Nephron progenitor cell (in vitro differentiated cells): ENCODE measurements around the gene PHF21B.
"Not testable (repeated sequence)": the region's sequence is repeated elsewhere in the genome, so short reads cannot be mapped to it uniquely, and the experiment has no call there.

ENCODE experiments used
- DNase-seq: peaks from one replicate; pipeline ENCODE4 v3.0.0; 2021
- H3K27ac Mint-ChIP-seq: 2 replicates; pipeline ENCODE4 v1.8.0; 2021; ENCODE audit warnings: mild to moderate bottlenecking, moderate library complexity, mixed read lengths
- H3K27me3 Mint-ChIP-seq: 2 replicates; pipeline ENCODE4 v1.8.0; 2021; ENCODE audit warnings: mild to moderate bottlenecking, low read depth, mixed read lengths; ENCODE audit not compliant: poor library complexity
- H3K36me3 Mint-ChIP-seq: 2 replicates; pipeline ENCODE4 v1.8.0; 2021; ENCODE audit warnings: low read depth, mixed read lengths
- H3K4me1 Mint-ChIP-seq: 2 replicates; pipeline ENCODE4 v1.8.0; 2021; ENCODE audit warnings: mixed read lengths
- H3K4me3 Mint-ChIP-seq: 2 replicates; pipeline ENCODE4 v1.8.0; 2021; ENCODE audit warnings: mild to moderate bottlenecking, moderate library complexity, mixed read lengths
- H3K9me3 Mint-ChIP-seq: 2 replicates; pipeline ENCODE4 v1.8.0; 2021; ENCODE audit warnings: mild to moderate bottlenecking, moderate library complexity, mixed read lengths
- TF ChIP-seq, protein P1 (sequence below): fragments of 200-600 bp; sonication (generic); IDR thresholded peaks from 2 replicates; pipeline ENCODE4 v1.5.0; 2021; ENCODE audit warnings: antibody characterized with exemption

PHF21B gene

DNA sequence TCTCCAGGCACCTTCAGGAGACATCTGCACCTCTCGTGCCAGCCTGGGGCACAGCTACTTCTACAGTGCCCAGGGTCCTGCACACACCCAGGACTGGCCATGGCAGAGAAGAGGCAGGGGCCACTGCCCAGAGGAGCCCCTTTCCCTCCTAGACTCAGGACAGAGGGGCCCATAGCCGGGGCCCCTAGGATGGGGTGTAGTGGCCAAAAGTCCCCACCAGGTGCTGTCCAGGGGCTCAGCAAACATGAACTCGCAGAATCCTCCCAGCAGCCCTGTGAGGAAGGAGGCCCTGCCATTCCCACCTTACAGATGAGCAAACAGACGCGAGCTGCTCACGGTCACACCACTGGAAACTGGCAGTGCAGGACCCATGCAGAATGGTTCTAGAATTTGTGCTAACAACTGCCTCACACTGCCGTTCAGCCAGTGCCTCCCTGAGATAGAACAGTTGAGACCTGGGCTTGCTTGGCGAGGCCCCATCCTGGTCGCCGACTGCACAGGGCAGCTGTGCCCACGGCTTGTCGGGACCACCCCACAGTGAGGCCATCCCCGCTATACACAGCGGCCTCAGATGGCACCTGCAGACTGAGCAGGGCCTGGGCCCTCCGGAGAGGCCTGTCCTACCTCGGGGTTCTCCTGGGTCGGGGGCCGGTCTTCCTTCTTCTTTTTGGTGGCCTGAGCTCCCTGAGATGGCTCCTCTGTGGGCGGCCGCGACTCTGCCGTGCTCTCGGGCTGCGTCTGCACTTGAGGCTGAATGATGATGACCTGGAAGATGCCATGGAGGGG, 96.4 kb downstream of the PHF21B start:
- Mint-ChIP-seq H3K27me3 (no peaks in the 10 kb centered on the region), H3K27ac (no peak overlapping the region), H3K36me3 (peaks cover 70% of the 10 kb centered on the region), H3K4me3 (no peak overlapping the region), H3K4me1 (no peaks in the 10 kb centered on the region), H3K9me3 (peaks cover 27% of the 10 kb centered on the region)
- no peak for DNase-seq
- TF ChIP-seq, protein P1, sequence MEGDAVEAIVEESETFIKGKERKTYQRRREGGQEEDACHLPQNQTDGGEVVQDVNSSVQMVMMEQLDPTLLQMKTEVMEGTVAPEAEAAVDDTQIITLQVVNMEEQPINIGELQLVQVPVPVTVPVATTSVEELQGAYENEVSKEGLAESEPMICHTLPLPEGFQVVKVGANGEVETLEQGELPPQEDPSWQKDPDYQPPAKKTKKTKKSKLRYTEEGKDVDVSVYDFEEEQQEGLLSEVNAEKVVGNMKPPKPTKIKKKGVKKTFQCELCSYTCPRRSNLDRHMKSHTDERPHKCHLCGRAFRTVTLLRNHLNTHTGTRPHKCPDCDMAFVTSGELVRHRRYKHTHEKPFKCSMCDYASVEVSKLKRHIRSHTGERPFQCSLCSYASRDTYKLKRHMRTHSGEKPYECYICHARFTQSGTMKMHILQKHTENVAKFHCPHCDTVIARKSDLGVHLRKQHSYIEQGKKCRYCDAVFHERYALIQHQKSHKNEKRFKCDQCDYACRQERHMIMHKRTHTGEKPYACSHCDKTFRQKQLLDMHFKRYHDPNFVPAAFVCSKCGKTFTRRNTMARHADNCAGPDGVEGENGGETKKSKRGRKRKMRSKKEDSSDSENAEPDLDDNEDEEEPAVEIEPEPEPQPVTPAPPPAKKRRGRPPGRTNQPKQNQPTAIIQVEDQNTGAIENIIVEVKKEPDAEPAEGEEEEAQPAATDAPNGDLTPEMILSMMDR: no peak

DNA sequence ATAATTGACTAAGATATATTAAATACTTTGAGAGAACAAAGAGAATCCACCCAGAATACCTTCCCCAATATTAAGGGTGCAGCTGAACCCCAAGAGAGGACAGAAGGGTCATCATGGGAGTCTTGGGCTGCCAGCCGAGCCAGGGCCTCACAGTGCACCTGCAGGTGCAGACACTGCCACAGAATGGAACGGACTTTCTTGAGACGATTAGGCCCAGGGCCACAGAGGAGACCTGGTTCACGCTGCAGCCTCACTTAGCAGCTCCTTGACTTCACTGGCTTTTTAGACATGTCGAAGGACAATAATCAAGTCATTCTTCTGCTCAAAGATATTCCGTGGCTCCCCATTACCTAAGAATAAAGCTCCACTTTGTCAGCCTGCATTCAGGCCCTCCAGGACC, 100.6 kb downstream of the PHF21B start:
- Mint-ChIP-seq H3K4me1 (peaks cover 20% of the 10 kb centered on the region), H3K4me3 (no peak overlapping the region), H3K9me3 (peaks cover 44% of the 10 kb centered on the region), H3K27me3 (no peaks in the 10 kb centered on the region), H3K36me3 (peaks cover 93% of the 10 kb centered on the region), H3K27ac (no peak overlapping the region)
- TF ChIP-seq, protein P1: no peak
- no peak for DNase-seq

DNA sequence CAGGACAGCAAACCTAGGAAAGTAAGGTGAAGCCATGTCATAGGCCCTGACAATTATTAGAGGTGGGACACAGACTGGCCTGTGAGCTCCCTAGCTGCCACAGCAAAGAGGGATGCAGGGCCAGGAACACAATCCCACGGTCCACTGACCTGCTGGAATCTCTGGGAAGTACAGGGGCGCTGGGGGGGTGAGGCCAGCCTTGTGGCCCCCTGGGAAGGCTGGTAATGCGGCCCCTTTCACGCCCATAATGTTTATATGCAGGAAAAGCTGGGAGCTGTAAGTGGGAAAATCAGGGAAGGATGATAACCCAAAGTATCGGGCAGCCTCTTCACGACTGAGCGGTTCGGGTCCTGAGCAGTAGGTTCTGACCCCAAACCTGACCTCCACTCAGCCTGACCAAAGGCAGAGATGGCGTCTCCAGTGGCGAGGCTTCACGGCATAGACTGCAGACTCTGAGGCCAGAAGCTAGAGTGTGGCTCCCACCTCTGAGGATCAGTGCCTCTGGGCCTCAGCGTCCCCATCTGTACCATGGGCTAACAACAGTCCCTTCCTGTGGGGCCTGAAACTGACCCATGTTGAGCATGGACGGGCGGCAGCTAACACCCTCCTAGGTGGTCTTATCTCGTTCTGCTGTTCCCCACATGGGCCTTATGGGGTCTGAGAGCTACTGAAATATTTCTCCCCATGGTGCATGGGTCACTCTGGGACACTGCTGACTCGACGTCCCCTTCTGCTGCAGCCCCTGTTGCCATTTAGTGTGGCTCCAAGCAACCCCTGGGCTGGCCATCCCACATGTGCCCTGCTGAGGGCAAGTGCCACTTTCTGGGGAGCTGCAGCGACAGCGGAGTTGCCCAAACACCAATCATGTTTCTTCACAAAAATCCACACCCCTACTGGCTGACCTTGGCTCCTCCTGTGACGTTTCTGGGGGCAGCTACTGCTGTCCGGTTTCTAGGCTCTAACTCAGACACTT, 101.8 kb downstream of the PHF21B start:
- TF ChIP-seq, protein P1: no peak
- Mint-ChIP-seq H3K9me3 (peaks cover 56% of the 10 kb centered on the region), H3K27me3 (no peaks in the 10 kb centered on the region), H3K4me1 (peaks cover 20% of the 10 kb centered on the region), H3K27ac (no peak overlapping the region), H3K36me3 (peaks cover 96% of the 10 kb centered on the region), H3K4me3 (no peak overlapping the region)
- DNase-seq: no peak

DNA sequence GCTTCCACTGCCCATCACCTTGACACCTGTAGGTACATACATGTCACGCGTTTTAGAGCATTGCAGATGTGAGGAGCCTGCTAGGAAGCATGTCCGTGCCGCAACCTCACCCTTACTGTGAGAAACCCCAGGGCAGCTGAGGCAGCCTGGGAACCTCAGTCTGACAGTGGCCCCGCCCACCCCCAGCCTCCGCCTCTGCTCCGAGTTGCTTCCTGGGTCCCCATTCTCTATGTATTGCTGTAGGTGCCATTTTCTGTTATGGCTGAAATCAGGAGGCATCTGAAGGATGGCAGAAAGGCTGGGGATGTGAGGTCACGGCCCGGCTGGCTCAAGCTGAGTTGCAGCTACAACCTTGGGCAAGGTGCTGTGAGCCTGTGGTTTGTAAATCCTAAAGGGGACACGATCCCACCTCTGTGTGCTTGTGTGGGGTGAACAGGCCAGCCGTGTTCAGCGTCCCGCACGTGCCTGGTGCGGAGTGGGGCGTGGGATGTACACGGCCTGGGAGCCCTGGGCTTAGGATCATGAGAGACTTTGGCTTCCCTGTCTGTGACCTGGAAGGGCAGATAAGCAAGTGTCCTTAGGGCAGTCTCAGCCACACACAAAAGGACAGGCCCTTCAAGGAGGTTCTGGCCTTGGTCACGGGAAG, 102.7 kb downstream of the PHF21B start:
- Mint-ChIP-seq H3K27ac (no peak overlapping the region), H3K4me3 (no peak overlapping the region), H3K36me3 (peaks cover 96% of the 10 kb centered on the region), H3K4me1 (peaks cover 20% of the 10 kb centered on the region), H3K27me3 (no peaks in the 10 kb centered on the region), H3K9me3 (peaks cover 59% of the 10 kb centered on the region)
- TF ChIP-seq, protein P1: no peak
- no peak for DNase-seq

DNA sequence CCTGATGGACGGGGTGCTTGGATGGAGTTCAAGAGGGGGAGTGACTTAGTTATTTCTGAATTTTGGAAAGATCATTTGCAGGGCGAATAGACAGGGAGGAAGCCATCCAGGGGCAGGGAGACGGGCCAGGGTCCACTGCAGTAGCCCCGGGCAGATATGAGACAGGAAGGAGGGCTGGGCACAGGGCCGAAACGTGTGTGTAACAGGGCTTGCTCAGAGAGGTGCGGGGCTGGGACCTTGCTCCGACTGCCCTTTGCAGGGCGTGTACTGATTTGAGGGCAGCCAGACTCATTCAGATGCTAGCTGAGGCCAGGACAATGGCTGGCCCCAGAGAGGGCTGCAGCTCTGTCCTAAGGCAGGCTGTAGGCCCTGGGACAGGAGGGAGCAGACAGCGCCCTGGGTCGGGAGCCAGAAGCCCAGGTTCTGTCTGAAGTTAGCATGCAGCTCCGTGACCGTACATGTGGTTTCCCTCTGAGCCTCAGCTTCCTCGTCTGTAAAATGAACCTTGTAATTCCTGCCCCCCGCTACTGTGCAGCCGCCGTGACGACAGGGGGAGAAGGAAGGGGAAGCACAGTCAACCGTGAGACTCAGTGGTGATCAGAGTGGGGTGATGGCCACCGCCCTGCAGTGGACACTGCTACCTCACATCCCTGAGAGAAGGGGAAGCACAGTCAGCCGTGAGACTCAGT, 103.4 kb downstream of the PHF21B start:
- TF ChIP-seq, protein P1: no peak
- Mint-ChIP-seq H3K9me3 (peaks cover 59% of the 10 kb centered on the region), H3K4me1 (peaks cover 20% of the 10 kb centered on the region), H3K36me3 (peaks cover 96% of the 10 kb centered on the region), H3K4me3 (no peak overlapping the region), H3K27ac (peak overlapping the region; percentile 50), H3K27me3 (peaks cover 3% of the 10 kb centered on the region)
- DNase-seq: no peak

DNA sequence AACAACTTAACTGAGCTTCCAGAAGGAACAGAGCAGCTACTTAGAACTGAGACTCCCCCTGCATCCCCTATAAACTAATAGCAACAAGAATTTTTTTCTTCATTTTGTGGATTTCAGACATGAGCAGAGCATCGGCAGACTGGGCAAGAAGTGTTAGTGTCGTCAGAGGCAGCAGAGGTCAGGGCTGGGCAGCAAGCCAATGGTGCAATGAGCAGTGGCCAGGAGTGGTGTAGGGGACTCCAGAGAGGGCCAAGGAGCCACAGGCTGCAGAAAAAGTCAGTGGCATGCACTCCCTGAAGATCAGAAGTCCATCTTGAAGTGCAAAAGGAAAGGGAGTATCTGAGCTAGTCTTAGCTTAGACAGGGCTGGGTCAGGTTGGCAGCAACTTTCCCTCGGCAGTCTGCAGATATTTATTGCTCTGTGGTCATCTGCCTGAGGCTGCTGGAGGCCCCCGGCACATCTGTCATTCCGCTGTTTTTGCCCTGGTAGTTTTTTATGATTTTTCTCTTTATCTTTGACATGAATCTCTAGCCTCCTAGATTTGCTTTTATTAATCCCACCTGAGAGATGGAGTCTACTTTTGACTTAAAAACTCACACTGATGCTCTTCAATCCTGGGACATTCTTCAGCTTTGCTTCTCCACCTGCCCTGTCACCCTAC, 105.2 kb downstream of the PHF21B start:
- Mint-ChIP-seq H3K9me3 (peaks cover 63% of the 10 kb centered on the region), H3K36me3 (peaks cover 96% of the 10 kb centered on the region), H3K4me1 (peaks cover 20% of the 10 kb centered on the region), H3K27ac (peak overlapping the region; percentile 7)
- not testable (repeated sequence) for DNase-seq, H3K4me3 Mint-ChIP-seq, H3K27me3 Mint-ChIP-seq

DNA sequence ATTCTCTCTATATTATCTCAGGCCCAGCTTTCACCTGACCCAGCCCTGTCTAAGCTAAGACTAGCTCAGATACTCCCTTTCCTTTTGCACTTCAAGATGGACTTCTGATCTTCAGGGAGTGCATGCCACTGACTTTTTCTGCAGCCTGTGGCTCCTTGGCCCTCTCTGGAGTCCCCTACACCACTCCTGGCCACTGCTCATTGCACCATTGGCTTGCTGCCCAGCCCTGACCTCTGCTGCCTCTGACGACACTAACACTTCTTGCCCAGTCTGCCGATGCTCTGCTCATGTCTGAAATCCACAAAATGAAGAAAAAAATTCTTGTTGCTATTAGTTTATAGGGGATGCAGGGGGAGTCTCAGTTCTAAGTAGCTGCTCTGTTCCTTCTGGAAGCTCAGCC, 106.6 kb downstream of the PHF21B start:
- Mint-ChIP-seq H3K36me3 (peaks cover 96% of the 10 kb centered on the region), H3K4me1 (peaks cover 20% of the 10 kb centered on the region), H3K9me3 (peaks cover 70% of the 10 kb centered on the region)
- not testable (repeated sequence) for H3K27me3 Mint-ChIP-seq, H3K27ac Mint-ChIP-seq, H3K4me3 Mint-ChIP-seq, DNase-seq
